GM19468 (cell line): ENCODE data around the gene APBB2.

Source experiments
- ATAC-seq: cut with Tn5 transposase; IDR thresholded peaks from one replicate; pipeline ENCODE4 v1.9.1; 2021; ENCODE audit warnings: mild to moderate bottlenecking, moderate library complexity, moderate number of reproducible peaks; ENCODE audit not compliant: unreplicated experiment; ENCODE audit errors: extremely low read depth

The APBB2 gene

DNA sequence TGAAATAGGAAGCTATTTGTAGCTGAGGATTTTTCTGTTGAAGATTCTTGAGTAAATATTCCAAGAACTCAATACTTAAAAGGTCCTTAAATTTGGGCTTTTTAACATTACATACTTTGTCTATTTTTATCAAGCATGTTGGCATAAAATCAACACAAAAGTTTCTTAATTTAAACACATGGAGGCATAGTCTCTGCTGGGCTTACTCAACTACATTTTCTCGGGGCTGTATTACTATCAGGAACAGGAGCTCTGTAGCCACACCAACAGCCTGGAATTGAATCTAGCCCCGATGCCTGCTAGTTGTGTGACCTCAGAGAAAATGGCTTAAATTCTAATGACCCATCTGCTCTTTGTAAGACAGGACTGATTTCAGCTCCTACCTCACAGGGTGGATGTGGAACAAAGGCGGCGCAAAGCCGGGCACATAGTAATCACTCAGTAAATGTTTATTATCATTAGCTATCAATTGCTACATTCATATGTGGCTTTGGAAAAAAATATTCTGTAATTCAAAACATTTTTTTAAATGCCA is 257.6 kb downstream of the APBB2 start:
- no peak for ATAC-seq

GRCh38 chr4:40954088-40954668 is 260.2 kb downstream of the APBB2 start:
- ATAC-seq = no peak

GRCh38 chr4:40953283-40954087 is 260.9 kb downstream of the APBB2 start:
- no peak for ATAC-seq

GRCh38 chr4:40952672-40953071 is 261.7 kb downstream of the APBB2 start:
- ATAC-seq = no peak

- ATAC-seq = no peak
These were observed 262.1 kb downstream of the APBB2 start for GRCh38 chr4:40952217-40952616.

- ATAC-seq = no peak
These were observed 263.3 kb downstream of the APBB2 start for GRCh38 chr4:40951026-40951425.

GRCh38 chr4:40949358-40950100 is 264.8 kb downstream of the APBB2 start:
- no peak for ATAC-seq

- no peak for ATAC-seq
These were observed 266.3 kb downstream of the APBB2 start for GRCh38 chr4:40948014-40948413.

GRCh38 chr4:40946652-40947051 is 267.7 kb downstream of the APBB2 start:
- no peak for ATAC-seq

GRCh38 chr4:40940756-40941155 is 273.6 kb downstream of the APBB2 start:
- no peak for ATAC-seq

DNA sequence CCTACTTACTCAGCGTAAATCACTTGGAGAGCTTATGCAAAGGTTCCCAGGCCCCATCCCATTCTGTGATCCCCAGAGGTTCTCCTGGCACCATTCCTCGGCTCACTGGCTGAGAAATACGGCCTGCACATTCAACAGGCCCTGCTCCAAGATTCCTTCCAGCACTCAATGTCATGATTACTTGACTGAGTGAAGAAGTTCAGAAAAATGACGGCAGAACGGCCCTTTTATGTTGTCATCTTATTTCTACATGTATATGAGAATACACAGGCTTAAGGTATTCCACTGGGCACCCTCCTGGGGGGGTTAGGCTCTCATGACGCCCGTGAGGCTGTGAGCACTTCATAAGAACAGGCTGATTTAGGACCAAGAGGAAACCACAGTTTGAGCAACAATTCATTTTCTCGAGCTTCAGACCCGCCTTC is 274.0 kb downstream of the APBB2 start:
- no peak for ATAC-seq

DNA sequence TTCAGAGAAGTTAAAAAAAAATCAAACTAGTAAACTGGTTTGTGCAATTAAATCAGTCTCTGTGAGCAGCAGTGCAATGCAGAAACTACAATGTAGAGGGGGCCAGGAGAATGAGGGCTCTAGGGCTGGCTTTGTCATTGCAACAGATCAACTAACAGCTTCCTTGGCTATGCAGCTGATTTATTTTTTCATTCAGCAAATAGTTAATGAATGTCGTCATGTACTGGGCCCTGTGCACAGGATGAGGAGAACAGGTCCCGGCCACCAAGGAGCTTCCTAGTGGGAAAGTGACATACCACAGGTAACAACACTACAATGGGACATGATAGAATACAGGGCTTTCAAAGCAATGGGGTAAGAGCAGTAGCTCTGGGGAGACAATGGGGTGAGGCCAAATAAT is 274.5 kb downstream of the APBB2 start:
- no peak for ATAC-seq

- no peak for ATAC-seq
These were observed 276.0 kb downstream of the APBB2 start for GRCh38 chr4:40938337-40938736.

DNA sequence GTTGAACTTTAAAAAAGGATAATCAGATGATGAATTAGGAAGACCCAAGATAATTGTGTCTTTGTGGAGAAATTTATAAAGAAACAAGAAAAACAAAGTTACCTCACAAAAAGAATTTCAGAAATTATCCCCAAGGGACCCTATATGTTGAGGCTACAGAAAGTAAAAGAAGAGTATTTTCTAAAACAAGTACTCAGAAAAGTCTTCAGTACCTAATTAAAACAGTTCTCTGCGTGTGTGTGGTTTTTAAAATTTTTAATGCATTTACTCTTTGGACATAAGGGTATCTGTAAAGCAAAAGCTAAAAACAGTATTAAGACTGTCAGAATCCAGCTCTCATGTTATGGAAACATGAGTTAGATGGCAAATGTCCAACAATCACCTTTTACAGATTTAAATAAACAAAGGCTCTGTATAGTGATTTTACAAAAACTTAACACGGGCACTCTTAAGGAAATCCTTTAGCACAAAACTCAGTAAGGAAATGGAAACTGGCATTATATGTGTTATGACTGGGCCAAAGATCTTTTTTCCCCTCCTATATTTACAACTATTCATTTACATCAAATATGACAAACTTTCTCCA is 277.1 kb downstream of the APBB2 start:
- no peak for ATAC-seq

- no peak for ATAC-seq
These were observed 279.7 kb downstream of the APBB2 start for GRCh38 chr4:40934676-40935075.

DNA sequence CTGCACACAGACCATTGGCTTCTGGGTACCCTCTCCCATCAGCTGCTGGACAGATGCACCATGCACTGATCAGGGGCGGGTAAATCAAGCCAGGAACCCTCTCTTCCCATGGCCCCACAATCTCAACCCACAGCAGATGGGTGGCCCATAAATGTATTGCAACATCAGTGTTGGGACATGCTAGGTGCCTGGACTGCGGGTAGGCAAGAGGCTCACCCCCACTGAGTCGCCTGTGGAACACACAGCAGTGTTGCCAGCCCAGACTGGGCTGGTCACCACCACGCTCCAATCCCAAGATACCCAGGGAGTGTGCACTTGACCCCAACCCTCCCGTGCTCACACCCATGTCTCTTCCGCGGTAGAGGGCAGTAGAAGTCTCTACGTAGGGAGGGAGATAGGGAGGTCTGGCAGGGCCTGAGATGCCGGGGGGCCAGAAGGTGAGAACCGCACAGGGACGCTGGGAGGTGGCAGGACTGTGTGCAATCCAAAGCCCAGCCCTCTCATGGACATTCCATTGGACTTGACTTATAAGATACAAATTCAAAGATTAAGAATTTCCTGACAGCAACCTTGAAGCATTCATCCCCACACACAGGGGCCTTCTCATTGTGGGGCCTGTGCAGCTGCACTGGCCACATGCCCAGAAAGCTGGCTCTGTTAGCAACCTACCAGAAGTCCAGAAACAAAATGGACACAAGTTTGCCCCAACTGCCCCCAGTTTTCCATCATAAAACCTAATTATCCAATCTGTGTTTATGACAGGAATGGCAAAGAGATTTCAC is 280.9 kb downstream of the APBB2 start:
- no peak for ATAC-seq

DNA sequence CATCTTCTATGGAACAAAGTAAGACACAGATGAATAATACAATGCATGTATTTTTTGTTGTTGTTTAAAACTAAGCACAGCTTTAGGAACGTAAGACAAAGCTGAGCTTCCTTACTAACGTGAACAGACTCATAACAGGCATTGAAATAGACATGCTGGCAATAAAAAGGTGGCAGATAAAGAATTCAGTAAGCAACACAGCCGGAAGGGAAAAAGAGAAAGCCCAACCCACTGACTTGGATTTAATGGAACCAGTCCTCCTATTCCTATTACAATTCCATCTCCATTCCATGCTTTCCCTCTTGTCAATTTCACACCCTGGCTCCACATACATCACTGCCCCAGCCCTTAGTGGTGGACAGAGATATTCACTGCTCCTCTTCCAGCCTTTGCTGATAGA is 282.5 kb downstream of the APBB2 start:
- no peak for ATAC-seq

GRCh38 chr4:40931238-40931637 is 283.1 kb downstream of the APBB2 start:
- no peak for ATAC-seq

GRCh38 chr4:40927074-40927473 is 287.3 kb downstream of the APBB2 start:
- ATAC-seq = no peak

- ATAC-seq = no peak
These were observed 289.6 kb downstream of the APBB2 start for GRCh38 chr4:40924793-40925117.
